ENCODE measurements around the gene CRTC3. TPM values are rescaled to one million over a fixed set of nuclear protein-coding genes. Genes with fewer than 3 reads are reported as not detected.

CRTC3 gene
- total and polyA plus RNA-seq, 8 donors, result 7.1 to 17.6 (median 11.4) TPM

DNA sequence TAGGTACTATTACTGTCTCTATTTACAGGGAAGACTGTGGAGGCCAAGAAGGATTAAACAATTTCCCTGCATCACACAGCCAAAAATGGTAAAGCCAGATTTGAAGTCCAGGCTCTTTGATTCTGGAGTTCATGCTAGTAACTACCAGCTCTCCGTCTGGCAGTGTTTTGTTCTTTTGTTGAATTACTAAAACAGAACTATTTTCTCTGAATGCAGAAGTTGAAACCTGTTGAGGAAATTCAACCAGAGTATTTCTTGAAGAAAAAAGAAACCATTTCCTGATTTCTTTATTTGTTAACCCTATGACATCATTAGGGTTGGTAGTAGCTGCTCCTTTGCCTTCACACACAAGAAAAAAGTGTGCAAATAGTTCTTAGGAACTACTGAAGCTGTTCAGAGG is 34.3 kb downstream of the CRTC3 start:
- intact Hi-C loops (cut with DNase I), result no loop called here
- Histone ChIP-seq H3K27ac (peak overlapping the region in 1 of 4 donors; percentile 23), H3K36me3 (no peaks in the 10 kb centered on the region), H3K4me1 (peaks cover 0 to 25% (median 15%) of the 10 kb centered on the region in 3 donors), H3K4me3 (no peak overlapping the region), H3K9me3 (no peaks in the 10 kb centered on the region), H3K27me3 (no peaks in the 10 kb centered on the region)
- DNase-seq (no peak), ATAC-seq (peak in 2 of 4 donors; percentile 23 to 39), FAIRE-seq (no peak)
- TF ChIP-seq, protein P1, sequence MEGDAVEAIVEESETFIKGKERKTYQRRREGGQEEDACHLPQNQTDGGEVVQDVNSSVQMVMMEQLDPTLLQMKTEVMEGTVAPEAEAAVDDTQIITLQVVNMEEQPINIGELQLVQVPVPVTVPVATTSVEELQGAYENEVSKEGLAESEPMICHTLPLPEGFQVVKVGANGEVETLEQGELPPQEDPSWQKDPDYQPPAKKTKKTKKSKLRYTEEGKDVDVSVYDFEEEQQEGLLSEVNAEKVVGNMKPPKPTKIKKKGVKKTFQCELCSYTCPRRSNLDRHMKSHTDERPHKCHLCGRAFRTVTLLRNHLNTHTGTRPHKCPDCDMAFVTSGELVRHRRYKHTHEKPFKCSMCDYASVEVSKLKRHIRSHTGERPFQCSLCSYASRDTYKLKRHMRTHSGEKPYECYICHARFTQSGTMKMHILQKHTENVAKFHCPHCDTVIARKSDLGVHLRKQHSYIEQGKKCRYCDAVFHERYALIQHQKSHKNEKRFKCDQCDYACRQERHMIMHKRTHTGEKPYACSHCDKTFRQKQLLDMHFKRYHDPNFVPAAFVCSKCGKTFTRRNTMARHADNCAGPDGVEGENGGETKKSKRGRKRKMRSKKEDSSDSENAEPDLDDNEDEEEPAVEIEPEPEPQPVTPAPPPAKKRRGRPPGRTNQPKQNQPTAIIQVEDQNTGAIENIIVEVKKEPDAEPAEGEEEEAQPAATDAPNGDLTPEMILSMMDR (IDR thresholded peaks at IDR 0.05), result no peak
- WGBS, 2 donors, result 86 to 89% methylated on average over 1 of the region's 1 CpG

DNA sequence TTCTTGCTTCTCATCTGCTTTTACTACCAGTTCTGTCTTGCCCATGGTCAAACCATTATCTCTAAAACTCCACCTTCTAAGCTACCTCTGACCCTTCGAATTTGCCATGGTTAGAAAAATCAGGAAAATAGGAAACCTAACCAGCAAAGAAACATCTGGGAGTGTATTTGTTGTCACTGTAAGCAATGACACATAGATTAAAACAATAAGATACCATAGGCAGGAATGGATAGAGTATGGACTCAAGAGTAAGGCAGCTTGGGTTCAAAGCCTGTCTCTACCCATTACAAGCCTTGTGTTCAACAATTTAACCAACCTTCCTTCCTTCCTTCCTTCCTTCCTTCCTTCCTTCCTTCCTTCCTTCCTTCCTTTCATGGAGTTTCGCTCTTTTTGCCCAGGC is 34.9 kb downstream of the CRTC3 start:
- Histone ChIP-seq H3K36me3 (no peaks in the 10 kb centered on the region), H3K9me3 (no peaks in the 10 kb centered on the region), H3K27ac (peak overlapping the region in 1 of 4 donors; percentile 23), H3K4me3 (no peak overlapping the region), H3K27me3 (no peaks in the 10 kb centered on the region), H3K4me1 (peaks cover 0 to 25% (median 10%) of the 10 kb centered on the region in 3 donors)
- TF ChIP-seq, protein P1 (IDR thresholded peaks at IDR 0.05), result no peak
- 79 to 86% methylated on average over 1 to 2 of the region's 2 CpGs for WGBS, 2 donors
- intact Hi-C loops (cut with DNase I), result no loop called here
- ATAC-seq (no peak), FAIRE-seq (no peak), DNase-seq (no peak)

DNA sequence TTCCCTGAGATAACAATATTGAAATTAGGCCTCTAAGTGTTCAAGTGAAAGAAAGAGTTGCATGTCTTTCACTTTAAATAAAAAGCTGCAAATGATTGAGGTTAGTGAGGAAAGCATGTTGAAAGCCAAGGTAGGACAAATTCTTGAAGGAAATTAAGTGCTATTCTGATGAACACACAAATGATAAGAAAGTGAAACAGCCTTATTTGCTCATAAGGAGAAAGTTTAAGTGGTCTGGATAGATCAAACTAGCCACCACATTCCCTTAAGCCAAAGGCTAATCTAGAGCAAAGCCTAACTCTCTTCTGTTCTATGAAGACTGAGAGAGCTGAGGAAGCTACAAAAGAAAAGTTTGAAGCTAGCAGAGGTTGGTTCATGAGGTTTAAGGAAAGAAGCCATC is 36.1 kb downstream of the CRTC3 start:
- Histone ChIP-seq H3K36me3 (no peaks in the 10 kb centered on the region), H3K4me1 (peaks cover 0 to 24% (median 3%) of the 10 kb centered on the region in 3 donors), H3K27ac (no peak overlapping the region), H3K4me3 (no peak overlapping the region), H3K27me3 (no peaks in the 10 kb centered on the region), H3K9me3 (no peaks in the 10 kb centered on the region)
- ATAC-seq, result no peak
- TF ChIP-seq, protein P1 (IDR thresholded peaks at IDR 0.05), result no peak
- FAIRE-seq, result no peak
- intact Hi-C loops (cut with DNase I), result no loop called here
- DNase-seq, result no peak

DNA sequence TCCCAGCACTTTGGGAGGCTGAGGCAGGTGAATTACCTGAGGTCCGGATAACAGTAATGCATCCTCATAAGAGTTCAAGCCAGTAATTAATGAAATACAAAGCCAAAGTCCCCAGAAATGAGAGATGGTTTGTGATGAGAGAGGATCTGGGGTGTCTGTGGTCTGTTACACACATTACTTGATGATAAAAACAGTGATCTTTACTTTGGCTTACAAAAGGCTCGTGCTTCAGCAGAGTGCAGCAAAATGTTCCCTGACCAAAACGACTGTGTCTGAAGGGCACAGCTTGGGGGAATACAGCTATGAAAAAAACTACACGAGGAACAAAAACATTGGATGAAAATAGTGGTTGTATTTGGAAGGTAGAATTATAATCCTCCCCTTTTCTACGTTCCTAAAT is 40.9 kb downstream of the CRTC3 start:
- ATAC-seq (no peak), FAIRE-seq (no peak), DNase-seq (no peak)
- H3K27me3 ChIP-seq, result no peaks in the 10 kb centered on the region
- no peaks in the 10 kb centered on the region for H3K36me3 ChIP-seq
- WGBS, 2 donors, result 67 to 71% methylated on average over 5 of the region's 5 CpGs
- no peak overlapping the region for H3K4me3 ChIP-seq
- TF ChIP-seq, protein P1 (IDR thresholded peaks at IDR 0.05), result no peak
- intact Hi-C loops (cut with DNase I), result no loop called here
- H3K27ac ChIP-seq, result no peak overlapping the region
- no peaks in the 10 kb centered on the region for H3K4me1 ChIP-seq
- H3K9me3 ChIP-seq, result no peaks in the 10 kb centered on the region

DNA sequence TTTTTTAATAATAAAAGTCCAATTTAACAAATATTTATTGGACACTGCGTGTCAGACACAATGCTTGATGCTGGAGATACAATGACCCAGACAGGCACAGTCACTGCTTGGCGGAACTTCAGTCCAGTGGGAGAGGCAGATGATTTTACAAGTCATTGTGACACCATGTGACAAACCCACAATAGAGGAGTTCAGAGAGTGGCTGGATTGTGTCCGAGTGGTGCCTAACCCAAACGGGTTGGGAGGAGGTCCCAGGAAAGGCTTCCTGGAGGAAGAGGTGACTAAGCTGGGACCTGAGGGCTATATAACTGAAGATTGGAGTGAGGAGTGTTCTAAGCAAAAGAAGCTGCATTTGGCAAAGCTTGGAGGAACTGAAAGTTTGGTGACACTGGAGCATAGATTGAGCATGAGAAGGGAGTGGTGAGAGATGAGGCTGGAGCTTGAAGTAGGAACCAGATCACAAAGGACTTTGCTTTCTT is 41.4 kb downstream of the CRTC3 start:
- no peak overlapping the region for H3K27ac ChIP-seq
- H3K4me1 ChIP-seq, result no peaks in the 10 kb centered on the region
- TF ChIP-seq, protein P1 (IDR thresholded peaks at IDR 0.05), result no peak
- DNase-seq, result peak in 1 of 6 donors; percentile 31
- 75 to 82% methylated on average over 4 of the region's 4 CpGs for WGBS, 2 donors
- H3K9me3 ChIP-seq, result no peaks in the 10 kb centered on the region
- no peaks in the 10 kb centered on the region for H3K27me3 ChIP-seq
- H3K4me3 ChIP-seq, result no peak overlapping the region
- ATAC-seq, result peak in 3 of 4 donors; percentile 43 to 80 (median 75)
- intact Hi-C loops (cut with DNase I), result no loop called here
- H3K36me3 ChIP-seq, result no peaks in the 10 kb centered on the region
- no peak for FAIRE-seq

Measured in pancreas (tissue), 10 donors.